ENCODE results near the gene MYCN.

Gene MYCN

GRCh38 chr2:15938803-15939555 is 1.4 kb upstream of the MYCN start:
- TF ChIP-seq EGR1 (IDR thresholded peaks at IDR 0.05): no peak
- no peak for TF ChIP-seq USF1 (IDR thresholded peaks at IDR 0.05)
- no peak for TF ChIP-seq ZBTB7A (IDR thresholded peaks at IDR 0.05; ENCODE audit: low read depth)
- no peak for TF ChIP-seq EP300 (IDR thresholded peaks at IDR 0.05; ENCODE audit: borderline replicate concordance)
- TF ChIP-seq MAX (IDR thresholded peaks at IDR 0.05): no peak
- TF ChIP-seq CREB1 (IDR thresholded peaks at IDR 0.05; ENCODE audit: low read depth): no peak
- TF ChIP-seq FOXM1 (IDR thresholded peaks at IDR 0.05; ENCODE audit: borderline replicate concordance, low read depth): no peak

GRCh38 chr2:15939556-15939853 is 845 bp upstream of the MYCN start:
- TF ChIP-seq EGR1 (IDR thresholded peaks at IDR 0.05): peak; percentile 84
- TF ChIP-seq TAF1 (IDR thresholded peaks at IDR 0.05; ENCODE audit: low read depth): no peak

GRCh38 chr2:15940661-15941480 is 521 bp downstream of the MYCN start:
- TF ChIP-seq ZBTB7A (IDR thresholded peaks at IDR 0.05; ENCODE audit: low read depth): 0 out of 2 replicates have a peak, but pooled peaks have one; percentile 15
- no peak for TF ChIP-seq REST (IDR thresholded peaks at IDR 0.05; ENCODE audit: low read depth)

GRCh38 chr2:15941481-15941850 is 1.1 kb downstream of the MYCN start:
- no peak for TF ChIP-seq TCF12 (IDR thresholded peaks at IDR 0.05; ENCODE audit: low read depth)
- TF ChIP-seq MAX (IDR thresholded peaks at IDR 0.05): no peak
- no peak for TF ChIP-seq CREB1 (IDR thresholded peaks at IDR 0.05; ENCODE audit: low read depth)
- no peak for TF ChIP-seq REST (IDR thresholded peaks at IDR 0.05; ENCODE audit: low read depth)
- no peak for TF ChIP-seq YY1 (IDR thresholded peaks at IDR 0.05; ENCODE audit: low read depth)
- TF ChIP-seq FOXM1 (IDR thresholded peaks at IDR 0.05; ENCODE audit: borderline replicate concordance, low read depth): no peak

GRCh38 chr2:15941871-15942710 is 1.7 kb downstream of the MYCN start:
- TF ChIP-seq NFIC (IDR thresholded peaks at IDR 0.05) (no peak), TEAD4 (IDR thresholded peaks at IDR 0.05) (no peak)

- no peak for TF ChIP-seq CREB1 (IDR thresholded peaks at IDR 0.05; ENCODE audit: low read depth)
- TF ChIP-seq CEBPB (IDR thresholded peaks at IDR 0.05): no peak
- TF ChIP-seq TAF1 (IDR thresholded peaks at IDR 0.05; ENCODE audit: low read depth): no peak
- no peak for TF ChIP-seq USF1 (IDR thresholded peaks at IDR 0.05)
- no peak for TF ChIP-seq FOXM1 (IDR thresholded peaks at IDR 0.05; ENCODE audit: borderline replicate concordance, low read depth)
- TF ChIP-seq MAX (IDR thresholded peaks at IDR 0.05): no peak
- TF ChIP-seq EGR1 (IDR thresholded peaks at IDR 0.05): no peak
- TF ChIP-seq RAD21 (IDR thresholded peaks at IDR 0.05; ENCODE audit: low read depth): no peak
- no peak for TF ChIP-seq REST (IDR thresholded peaks at IDR 0.05; ENCODE audit: low read depth)
- TF ChIP-seq YY1 (IDR thresholded peaks at IDR 0.05; ENCODE audit: low read depth): no peak
These were observed 2.5 kb downstream of the MYCN start for GRCh38 chr2:15942711-15943345.

Measured in Ishikawa (cell line).